HEK293 (cell line): Measurements from ENCODE around the gene MSANTD3.

Source experiments
- BCL11A ChIP-seq: fragments of 450-650 bp; formaldehyde crosslinking; IDR thresholded peaks from 2 replicates; pipeline ENCODE4 v1.5.1; 2016; ENCODE audit warnings: low read depth, missing biosample characterization, missing genetic modification characterization
- HOXA7 ChIP-seq: sonication (generic); formaldehyde crosslinking; IDR thresholded peaks from 2 replicates; pipeline ENCODE4 v1.8.1; 2022; ENCODE audit warnings: missing genetic modification reagents, borderline replicate concordance
- SP2 ChIP-seq: fragments of 450-650 bp; formaldehyde crosslinking; IDR thresholded peaks from 2 replicates; pipeline ENCODE4 v1.5.1; 2016; ENCODE audit warnings: missing biosample characterization, missing genetic modification characterization
- YY1 ChIP-seq: fragments of 450-650 bp; formaldehyde crosslinking; IDR thresholded peaks from 2 replicates; pipeline ENCODE4 v1.5.1; 2018; ENCODE audit warnings: missing biosample characterization, missing genetic modification characterization
- ZFHX2 ChIP-seq: fragments of 450-650 bp; formaldehyde crosslinking; conservative IDR thresholded peaks from 2 replicates; pipeline ENCODE4 v1.5.1; 2016; ENCODE audit warnings: missing biosample characterization, missing genetic modification characterization
- ZNF274 ChIP-seq, 2 experiments: fragments of 200-500 bp in 1 of 2; fragments of 450-650 bp in 1 of 2; sonication (Bioruptor generic) in 1 of 2; formaldehyde crosslinking in 1 of 2; IDR thresholded peaks; 2 replicates each; pipeline versions ENCODE4 v1.5.1 to v1.6.1; 2014 to 2016; ENCODE audit warnings: borderline replicate concordance in 1 of 2, inconsistent platforms in 1 of 2, low read length in 1 of 2, missing biosample characterization in 1 of 2, missing genetic modification characterization in 1 of 2
- ZNF354C ChIP-seq: fragments of 450-650 bp; formaldehyde crosslinking; IDR thresholded peaks from 2 replicates; pipeline ENCODE4 v1.5.1; 2016; ENCODE audit warnings: missing biosample characterization, missing genetic modification characterization, low read depth, borderline replicate concordance
- ZNF416 ChIP-seq: fragments of 450-650 bp; formaldehyde crosslinking; IDR thresholded peaks from 2 replicates; pipeline ENCODE4 v1.5.1; 2016; ENCODE audit warnings: missing biosample characterization, missing genetic modification characterization
- ZNF473 ChIP-seq: fragments of 450-650 bp; formaldehyde crosslinking; IDR thresholded peaks from 2 replicates; pipeline ENCODE4 v1.5.1; 2017; ENCODE audit warnings: missing biosample characterization, missing genetic modification characterization
- ZNF558 ChIP-seq: fragments of 450-650 bp; formaldehyde crosslinking; IDR thresholded peaks from 2 replicates; pipeline ENCODE4 v1.5.1; 2016; ENCODE audit warnings: missing biosample characterization, missing genetic modification characterization
- ZNF777 ChIP-seq: fragments of 450-650 bp; formaldehyde crosslinking; IDR thresholded peaks from 2 replicates; pipeline ENCODE4 v1.5.1; 2017; ENCODE audit warnings: missing biosample characterization, missing genetic modification characterization, borderline replicate concordance
- ZNF837 ChIP-seq: fragments of 450-650 bp; formaldehyde crosslinking; IDR thresholded peaks from 2 replicates; pipeline ENCODE4 v1.5.1; 2016; ENCODE audit warnings: missing biosample characterization, missing genetic modification characterization
- TF ChIP-seq, protein P1 (sequence below): fragments of 450-650 bp; formaldehyde crosslinking; IDR thresholded peaks from 2 replicates; pipeline ENCODE4 v1.5.1; 2016; ENCODE audit warnings: missing biosample characterization, missing genetic modification characterization
- TF ChIP-seq, protein P2 (sequence below): fragments of 450-650 bp; formaldehyde crosslinking; IDR thresholded peaks from 2 replicates; pipeline ENCODE4 v1.5.1; 2017; ENCODE audit warnings: missing biosample characterization, missing genetic modification characterization

GRCh38 chr9:100379862-100380261 is 47.1 kb upstream of the MSANTD3 start:
- TF ChIP-seq, protein P1, sequence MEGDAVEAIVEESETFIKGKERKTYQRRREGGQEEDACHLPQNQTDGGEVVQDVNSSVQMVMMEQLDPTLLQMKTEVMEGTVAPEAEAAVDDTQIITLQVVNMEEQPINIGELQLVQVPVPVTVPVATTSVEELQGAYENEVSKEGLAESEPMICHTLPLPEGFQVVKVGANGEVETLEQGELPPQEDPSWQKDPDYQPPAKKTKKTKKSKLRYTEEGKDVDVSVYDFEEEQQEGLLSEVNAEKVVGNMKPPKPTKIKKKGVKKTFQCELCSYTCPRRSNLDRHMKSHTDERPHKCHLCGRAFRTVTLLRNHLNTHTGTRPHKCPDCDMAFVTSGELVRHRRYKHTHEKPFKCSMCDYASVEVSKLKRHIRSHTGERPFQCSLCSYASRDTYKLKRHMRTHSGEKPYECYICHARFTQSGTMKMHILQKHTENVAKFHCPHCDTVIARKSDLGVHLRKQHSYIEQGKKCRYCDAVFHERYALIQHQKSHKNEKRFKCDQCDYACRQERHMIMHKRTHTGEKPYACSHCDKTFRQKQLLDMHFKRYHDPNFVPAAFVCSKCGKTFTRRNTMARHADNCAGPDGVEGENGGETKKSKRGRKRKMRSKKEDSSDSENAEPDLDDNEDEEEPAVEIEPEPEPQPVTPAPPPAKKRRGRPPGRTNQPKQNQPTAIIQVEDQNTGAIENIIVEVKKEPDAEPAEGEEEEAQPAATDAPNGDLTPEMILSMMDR (tag by site-specific recombination), result no peak
- TF ChIP-seq HOXA7 (CRISPR knock-in tag) (no peak), ZNF354C (tag by site-specific recombination) (no peak), ZNF416 (no peak), ZNF274 (IDR thresholded peaks at IDR 0.05; ENCODE audit: low read length) (no peak), ZNF274 (tag by site-specific recombination; IDR thresholded peaks at IDR 0.05; ENCODE audit: borderline replicate concordance) (no peak), ZNF558 (tag by site-specific recombination) (no peak), SP2 (tag by site-specific recombination) (no peak), BCL11A (tag by site-specific recombination) (no peak), ZFHX2 (no peak), ZNF837 (tag by site-specific recombination) (no peak), YY1 (tag by site-specific recombination) (no peak), ZNF777 (tag by site-specific recombination) (no peak), ZNF473 (tag by site-specific recombination) (no peak)
- TF ChIP-seq, protein P2, sequence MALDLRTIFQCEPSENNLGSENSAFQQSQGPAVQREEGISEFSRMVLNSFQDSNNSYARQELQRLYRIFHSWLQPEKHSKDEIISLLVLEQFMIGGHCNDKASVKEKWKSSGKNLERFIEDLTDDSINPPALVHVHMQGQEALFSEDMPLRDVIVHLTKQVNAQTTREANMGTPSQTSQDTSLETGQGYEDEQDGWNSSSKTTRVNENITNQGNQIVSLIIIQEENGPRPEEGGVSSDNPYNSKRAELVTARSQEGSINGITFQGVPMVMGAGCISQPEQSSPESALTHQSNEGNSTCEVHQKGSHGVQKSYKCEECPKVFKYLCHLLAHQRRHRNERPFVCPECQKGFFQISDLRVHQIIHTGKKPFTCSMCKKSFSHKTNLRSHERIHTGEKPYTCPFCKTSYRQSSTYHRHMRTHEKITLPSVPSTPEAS (tag by site-specific recombination), result 0 out of 2 replicates have a peak, but pooled peaks have one; percentile 39
